ENCODE results near the gene MTM1. TPM values are rescaled to one million over a fixed set of nuclear protein-coding genes. Genes with fewer than 3 reads are reported as not detected.

Gene MTM1
- total and polyA plus RNA-seq, 2 experiments from 2014 or later = 3.2 to 8.7 TPM

GRCh38 chrX:150572206-150572605, 3.8 kb downstream of the MTM1 start:
- TF ChIP-seq ZNF462 (CRISPR knock-in tag; IDR thresholded peaks at IDR 0.05) = no peak
- no peak for TF ChIP-seq CREB1 (CRISPR knock-in tag; IDR thresholded peaks at IDR 0.05; ENCODE audit: low read depth)
- TF ChIP-seq STAT1 (IDR thresholded peaks at IDR 0.05; ENCODE audit: unreplicated experiment) = no peak
- TF ChIP-seq EZH2 (IDR thresholded peaks at IDR 0.05; ENCODE audit: low read depth, unreplicated experiment) = no peak
- no peak for TF ChIP-seq CTCF (conservative IDR thresholded peaks at IDR 0.05; ENCODE audit: low read depth in 2 of 2)
- TF ChIP-seq ZNF114 (CRISPR knock-in tag; IDR thresholded peaks at IDR 0.05) = no peak
- TF ChIP-seq EZH2phosphoT487 (IDR thresholded peaks at IDR 0.05; ENCODE audit: unreplicated experiment) = no peak
- TF ChIP-seq ETS1 (IDR thresholded peaks at IDR 0.05) = no peak
- TF ChIP-seq NANOG (IDR thresholded peaks at IDR 0.05; ENCODE audit: borderline replicate concordance) = no peak
- no peak for TF ChIP-seq JUNB (IDR thresholded peaks at IDR 0.05; ENCODE audit: unreplicated experiment)
- TF ChIP-seq POLR2AphosphoS5 (IDR thresholded peaks at IDR 0.05; ENCODE audit: low read depth) = no peak
- TF ChIP-seq ZNF331 (CRISPR knock-in tag; IDR thresholded peaks at IDR 0.05; ENCODE audit: low read depth) = no peak
- no peak for TF ChIP-seq REST (IDR thresholded peaks at IDR 0.05; ENCODE audit: unreplicated experiment)
- ATAC-seq = no peak
- H3K9me3 Mint-ChIP-seq = no peaks in the 10 kb centered on the region

More at GRCh38 chrX:150572206-150572605, 3.8 kb downstream of the MTM1 start:
- Histone ChIP-seq H3K9me2 (ENCODE audit: insufficient read depth) (no peaks in the 10 kb centered on the region), H3K79me2 (replicated peaks; ENCODE audit: insufficient read depth) (peaks cover 27% of the 10 kb centered on the region), H4K20me1 (replicated peaks; ENCODE audit: insufficient read depth) (no peaks in the 10 kb centered on the region), H3K36me3 (ENCODE audit: insufficient read depth) (no peaks in the 10 kb centered on the region), H3K27me3 (ENCODE audit: insufficient read depth) (peaks cover 11% of the 10 kb centered on the region), H2AFZ (no peak overlapping the region), H3K4me2 (no peak overlapping the region), H3K4me1 (ENCODE audit: insufficient read depth) (peaks cover 39% of the 10 kb centered on the region), H3F3A (replicated peaks; ENCODE audit: low read depth) (no peaks in the 10 kb centered on the region), H3K27ac (ENCODE audit: low read depth) (no peak overlapping the region), H3K4me3 (no peak overlapping the region)
- Mint-ChIP-seq H3K27ac (no peak overlapping the region), H3K27me3 (ENCODE audit: insufficient read depth, low read depth, poor library complexity) (peaks cover 3% of the 10 kb centered on the region), H3K36me3 (ENCODE audit: low read depth) (no peaks in the 10 kb centered on the region), H3K4me3 (no peak overlapping the region), H3K4me1 (peaks cover 71% of the 10 kb centered on the region)
- DNase-seq (ENCODE audit: low spot score) = no peak
